GM19193 (cell line): ENCODE results near the gene TMPO.

Source experiments
- POLR2A ChIP-seq: IDR thresholded peaks from 4 replicates; pipeline ENCODE4 v1.6.1; 2011; ENCODE audit not compliant: insufficient read depth, insufficient read length; ENCODE audit errors: extremely low read depth

TMPO gene

DNA sequence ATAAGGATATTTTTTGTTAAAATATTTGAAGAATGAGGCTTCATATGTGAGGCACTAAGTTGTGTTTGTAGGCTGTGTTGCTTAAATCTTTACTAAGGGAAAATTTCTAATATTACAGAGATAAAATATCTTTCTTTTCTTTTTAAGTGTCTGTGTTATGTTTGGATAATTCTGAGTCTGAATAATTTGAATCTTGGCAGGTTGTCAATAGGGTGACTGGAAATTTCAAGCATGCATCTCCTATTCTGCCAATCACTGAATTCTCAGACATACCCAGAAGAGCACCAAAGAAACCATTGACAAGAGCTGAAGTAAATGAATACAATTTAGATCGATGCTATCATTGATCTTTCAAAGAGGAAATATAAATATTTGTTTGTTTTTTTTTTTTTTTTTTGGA is 29.4 kb downstream of the TMPO start:
- no peak for TF ChIP-seq POLR2A

DNA sequence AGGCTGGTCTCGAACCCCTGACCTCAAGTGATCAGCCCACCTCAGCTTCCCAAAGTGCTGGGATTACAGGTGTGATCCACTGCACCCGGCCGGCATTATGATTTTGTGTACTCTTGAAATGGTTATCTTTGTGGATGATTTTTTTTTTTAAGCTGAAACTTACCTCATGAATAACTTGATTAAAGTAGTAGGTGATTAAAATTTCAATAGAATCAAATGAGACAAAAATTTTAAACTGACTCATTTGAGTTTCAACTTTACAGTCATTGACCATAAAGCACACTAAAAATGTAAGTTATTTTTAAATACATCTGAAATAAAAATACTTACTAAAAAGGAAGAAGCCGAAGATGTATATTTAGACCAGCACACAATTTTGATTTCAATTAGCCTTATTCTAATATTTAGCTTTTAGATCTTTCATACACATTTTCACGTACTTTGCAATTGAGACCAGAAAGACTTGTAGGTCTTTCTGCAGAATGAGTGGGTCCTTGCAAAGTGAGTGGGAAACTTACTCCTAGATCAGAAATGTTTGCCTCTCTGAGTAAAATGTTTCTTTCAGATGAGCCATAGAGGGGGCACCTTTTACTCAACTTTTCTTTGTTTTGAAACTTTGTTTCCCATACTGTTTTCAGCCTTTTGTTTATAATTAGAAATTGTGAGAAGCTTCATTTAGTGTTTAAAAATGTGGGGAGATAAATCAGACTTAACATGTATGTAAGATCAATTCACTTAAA is 34.2 kb downstream of the TMPO start:
- TF ChIP-seq POLR2A = no peak

DNA sequence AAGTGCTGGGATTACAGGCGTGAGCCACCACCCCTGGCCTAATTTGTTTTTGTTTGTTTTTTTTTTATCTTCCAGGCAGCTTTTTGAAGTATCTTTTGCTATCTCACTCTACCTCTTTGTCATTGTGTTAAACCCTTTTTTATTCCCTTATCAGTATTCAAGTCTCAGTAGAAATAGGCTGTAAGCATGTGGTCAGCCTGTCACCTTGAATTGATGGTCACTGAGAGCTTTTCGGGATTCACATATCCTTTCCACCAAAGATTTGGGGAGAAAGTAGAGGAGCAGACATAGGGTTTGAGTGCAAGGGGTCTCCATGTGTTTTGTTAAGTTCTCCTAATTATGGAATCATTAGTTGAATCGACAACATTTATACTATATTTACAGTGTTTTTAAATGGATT is 36.4 kb downstream of the TMPO start:
- no peak for TF ChIP-seq POLR2A

DNA sequence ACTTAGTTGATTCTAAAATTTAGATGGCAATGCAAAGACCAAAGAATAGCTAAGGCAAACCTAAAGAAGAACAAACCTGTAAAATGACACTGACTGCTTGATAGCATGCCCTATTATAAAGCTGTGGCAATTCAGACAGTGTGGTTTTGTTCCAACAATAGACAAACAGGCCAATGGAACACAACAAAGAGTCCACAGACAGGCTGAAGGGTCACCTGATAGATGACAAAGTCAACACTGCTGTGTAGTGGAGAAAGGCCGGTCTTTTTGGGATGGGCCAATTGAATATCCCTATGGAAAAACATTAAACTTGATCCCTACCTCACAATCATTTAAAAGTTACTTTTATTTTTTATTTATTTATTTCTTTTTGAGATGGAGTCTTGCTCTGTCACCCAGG is 44.3 kb downstream of the TMPO start:
- no peak for TF ChIP-seq POLR2A

DNA sequence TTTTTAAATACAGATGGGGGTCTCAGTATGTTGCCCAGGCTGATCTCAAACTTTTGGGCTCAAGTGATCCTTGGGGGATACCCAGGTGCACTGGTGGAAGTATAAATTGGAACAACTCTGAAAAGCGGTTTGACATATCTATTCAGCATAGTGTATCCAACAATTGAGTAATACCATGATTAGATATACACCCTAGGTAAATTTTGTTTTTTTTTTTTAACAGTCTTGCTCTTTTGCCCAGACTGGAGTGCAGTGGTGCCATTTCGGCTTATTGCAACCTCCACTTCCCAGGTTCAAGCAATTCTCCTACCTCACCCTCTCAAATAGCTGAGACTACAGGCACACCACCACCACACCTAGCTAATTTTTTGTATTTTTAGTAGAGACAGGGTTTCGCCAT is 46.5 kb downstream of the TMPO start:
- no peak for TF ChIP-seq POLR2A

DNA sequence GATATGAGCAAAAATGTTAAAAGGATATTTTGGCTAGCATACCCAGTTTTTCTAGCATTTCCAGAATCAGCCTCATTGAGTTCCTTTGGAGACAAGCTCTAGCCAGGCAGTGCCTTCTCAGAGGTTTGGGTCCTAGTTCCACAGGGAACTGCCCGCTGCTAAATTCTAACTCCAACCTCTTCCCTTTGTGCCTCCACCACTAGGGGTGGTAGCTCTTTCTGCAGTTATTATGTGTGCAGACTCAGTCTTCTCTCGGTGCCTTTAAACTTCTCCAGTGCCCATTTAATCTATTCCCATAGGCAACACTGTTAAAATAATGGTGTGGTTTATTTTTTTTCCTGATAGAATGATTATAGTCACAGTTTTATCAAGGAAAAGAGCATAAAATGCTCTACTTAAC is 56.6 kb downstream of the TMPO start:
- TF ChIP-seq POLR2A = no peak

DNA sequence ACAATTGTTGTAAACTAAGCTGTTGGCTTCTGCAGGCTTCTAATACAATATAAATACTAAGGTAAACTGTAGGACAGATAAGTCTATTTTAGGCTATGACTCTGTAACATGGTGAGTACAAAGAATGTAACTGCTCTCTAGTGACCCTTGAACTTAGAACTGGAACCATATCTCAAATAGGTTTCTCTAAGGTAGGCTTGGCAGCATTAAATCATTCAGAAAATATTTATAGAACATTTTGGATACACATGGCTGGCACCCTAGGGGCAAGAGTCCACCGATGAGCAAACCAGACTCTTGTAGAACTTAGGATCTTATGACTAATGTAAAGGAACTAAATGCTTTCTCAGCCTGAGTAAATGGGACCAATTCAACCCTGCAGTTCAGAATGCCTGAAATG is 58.7 kb downstream of the TMPO start:
- TF ChIP-seq POLR2A = no peak

DNA sequence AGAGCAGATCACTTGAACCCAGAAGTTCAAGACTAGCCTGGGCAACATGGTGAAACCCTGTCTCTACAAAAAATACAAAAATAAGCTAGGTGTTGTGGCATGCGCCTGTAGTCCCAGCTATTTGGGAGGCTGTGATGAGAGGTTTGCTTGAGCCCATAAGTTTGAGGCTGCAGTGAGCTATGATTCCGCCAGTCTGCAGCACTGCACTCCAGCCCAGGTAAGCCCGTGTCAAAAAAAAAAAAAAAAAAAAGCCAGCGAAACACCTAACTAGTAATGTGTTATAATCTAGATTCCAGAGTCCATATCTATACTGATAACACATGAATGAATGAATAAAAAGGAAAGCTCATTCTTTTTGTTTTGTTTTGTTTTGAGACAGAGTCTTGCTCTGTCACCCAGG is 59.6 kb downstream of the TMPO start:
- no peak for TF ChIP-seq POLR2A

DNA sequence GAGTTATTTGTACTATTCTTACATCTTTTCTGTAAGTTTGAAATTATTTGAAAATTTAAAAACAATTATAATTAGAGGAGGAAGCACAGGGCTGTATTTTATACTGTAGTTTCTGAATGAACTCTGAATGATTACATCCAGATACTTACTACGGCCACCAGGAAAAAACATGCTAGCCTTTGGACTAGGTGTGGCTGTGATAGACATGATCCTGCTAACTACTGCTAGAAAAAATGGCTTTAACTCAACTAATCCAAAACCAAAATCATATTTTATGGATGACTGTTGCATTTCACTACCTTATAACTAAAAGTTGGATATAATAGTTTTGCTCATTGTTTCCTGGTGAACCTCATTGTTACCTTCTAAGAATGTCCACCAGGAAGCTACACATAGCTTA is 63.0 kb downstream of the TMPO start:
- no peak for TF ChIP-seq POLR2A

DNA sequence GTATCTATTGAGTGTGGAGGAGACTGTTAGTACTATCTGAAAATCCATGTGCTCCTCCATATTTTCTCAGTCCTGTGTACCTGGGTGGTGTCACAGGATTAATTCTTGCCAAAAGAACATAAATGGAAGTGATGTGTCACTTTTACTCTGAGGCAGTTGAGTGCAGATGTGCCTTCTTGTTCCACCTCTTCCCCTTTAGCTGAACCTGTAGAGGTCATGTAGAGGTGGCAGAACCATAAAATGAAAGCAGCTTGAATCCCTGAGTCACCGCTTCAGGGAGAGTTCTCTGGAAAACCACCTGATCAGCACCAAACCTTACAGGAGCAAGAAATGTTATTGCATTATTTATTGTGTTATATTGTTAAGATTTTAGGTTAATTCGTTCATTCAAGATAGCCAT is 63.4 kb downstream of the TMPO start:
- no peak for TF ChIP-seq POLR2A

DNA sequence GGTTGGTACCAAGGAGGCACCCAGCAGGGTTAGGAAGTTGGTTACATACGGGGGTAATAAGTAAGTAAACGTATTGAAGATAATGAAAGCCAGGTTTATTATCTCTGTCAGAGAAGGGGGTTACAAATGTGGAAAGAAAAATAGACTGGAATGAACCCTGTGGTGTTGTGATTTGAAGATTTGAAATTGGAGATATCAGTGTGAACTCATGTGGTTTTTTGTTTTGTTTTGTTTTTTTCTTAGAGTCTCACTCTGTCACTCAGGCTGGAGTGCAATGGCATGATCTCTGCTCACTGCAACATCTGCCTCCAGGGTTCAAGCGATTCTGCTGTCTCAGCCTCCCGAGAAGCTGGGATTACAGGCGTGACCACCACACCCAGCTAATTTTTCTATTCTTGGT is 64.0 kb downstream of the TMPO start:
- no peak for TF ChIP-seq POLR2A

DNA sequence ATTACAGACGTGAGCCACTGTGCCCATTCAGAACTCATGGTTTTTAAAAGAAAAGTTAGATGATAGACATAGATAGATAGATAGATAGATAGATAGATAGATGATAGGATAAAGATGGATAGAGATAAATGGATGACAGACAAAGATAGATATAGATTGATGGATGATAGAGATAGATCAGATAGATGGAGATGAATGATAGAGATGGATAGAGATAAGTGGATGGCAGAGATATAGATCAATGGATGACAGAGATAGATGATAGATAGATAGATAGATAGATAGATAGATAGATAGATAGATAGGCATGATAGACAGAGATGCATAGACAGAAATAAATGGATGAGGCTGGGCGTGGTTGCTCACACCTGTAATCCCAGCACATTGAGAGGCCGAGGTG is 64.4 kb downstream of the TMPO start:
- TF ChIP-seq POLR2A = no peak

DNA sequence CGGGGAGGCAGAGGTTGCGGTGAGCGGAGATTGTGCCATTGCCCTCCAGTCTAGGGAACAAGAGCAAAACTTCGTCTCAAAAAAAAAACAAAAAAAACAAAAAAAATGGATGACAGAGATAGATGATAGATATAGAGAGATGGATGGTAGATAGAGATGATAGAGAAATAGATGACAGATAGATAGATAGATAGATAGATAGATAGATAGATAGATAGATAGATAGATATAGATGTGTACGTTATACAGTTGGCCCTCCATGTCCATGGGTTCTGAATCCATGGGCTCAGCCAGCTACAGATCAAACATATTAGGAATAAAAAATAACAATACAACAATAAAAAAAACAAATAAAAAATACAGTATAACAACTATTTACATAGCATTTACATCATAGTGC is 65.3 kb downstream of the TMPO start:
- TF ChIP-seq POLR2A = no peak

DNA sequence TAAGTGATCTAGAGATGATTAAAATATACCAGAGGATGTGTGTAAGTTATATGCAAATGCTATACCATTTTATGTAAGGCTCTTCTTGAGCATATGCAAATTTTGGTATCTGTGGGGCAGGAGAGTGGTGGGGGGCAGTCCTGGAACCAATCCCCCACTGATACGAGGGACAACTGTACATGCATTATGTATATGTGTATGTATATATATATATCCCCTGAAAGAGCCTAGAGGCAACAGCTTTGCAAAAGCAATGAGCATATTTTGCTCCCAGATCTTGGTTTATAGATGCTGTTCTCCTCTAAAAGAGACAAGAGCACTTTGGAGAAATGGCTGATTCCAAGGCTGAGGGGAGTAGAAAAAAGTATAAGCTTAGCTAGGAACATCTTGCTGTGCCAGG is 65.7 kb downstream of the TMPO start:
- TF ChIP-seq POLR2A = no peak

DNA sequence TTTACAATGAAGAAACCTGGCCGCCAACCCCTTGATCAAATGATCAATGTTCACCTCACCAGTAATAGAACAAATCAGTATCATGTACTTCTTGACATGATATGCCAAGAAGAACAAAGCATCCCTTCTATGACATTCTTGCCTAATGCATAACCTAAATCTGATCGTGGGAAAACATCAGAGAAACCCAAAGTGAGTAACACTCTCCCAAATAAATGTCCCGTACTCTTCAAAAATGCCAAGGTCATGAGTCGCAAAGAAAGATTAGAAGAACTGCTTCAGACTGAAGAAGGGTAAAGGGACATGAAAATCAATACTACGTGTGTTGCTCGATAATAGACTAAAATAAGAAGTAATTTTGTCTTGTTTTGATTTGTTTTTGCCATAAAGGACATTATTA is 66.7 kb downstream of the TMPO start:
- no peak for TF ChIP-seq POLR2A

DNA sequence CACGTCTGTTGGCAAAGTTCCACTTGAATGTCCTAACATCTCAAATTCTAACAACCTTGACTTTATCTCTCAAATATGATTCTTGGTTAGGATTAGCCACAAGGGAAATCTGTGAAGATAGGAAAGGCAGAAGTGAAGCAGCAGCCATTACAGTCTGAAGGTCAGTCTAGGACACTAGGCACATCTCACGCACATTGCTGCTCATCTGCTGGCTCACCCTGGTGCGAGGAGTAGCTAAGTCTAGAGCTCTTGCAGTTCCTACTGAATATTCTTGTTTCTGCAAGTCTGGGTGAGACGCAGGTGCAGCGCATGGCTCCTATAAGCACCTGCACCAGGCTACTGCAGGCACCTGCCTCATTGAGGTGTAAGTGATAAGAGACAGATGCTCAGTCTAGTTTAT is 71.7 kb downstream of the TMPO start:
- no peak for TF ChIP-seq POLR2A

DNA sequence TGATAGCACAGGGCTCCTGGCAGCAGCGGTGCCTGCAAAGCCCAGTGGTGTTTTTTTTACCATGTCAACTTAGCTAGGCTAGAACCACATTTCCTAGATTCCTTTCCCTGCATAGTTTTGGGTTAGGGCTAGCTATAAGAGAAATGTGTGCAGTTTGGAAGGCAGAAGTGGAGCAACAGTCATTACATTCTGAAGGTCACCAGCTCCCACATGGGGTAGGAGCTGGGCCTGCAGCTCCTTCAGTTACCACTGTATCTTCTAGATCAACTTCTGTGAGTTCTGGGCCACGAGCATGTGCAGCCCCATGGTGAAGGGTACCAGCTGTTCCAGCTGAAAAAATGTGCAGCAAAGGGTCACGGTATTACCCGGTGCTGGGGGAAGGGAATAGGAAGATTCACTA is 75.8 kb downstream of the TMPO start:
- TF ChIP-seq POLR2A = no peak
